DND-41 (cell line): ENCODE measurements around the gene TMEM208.

Experiments
- EZH2 ChIP-seq: IDR thresholded peaks from 3 replicates; pipeline ENCODE4 v1.6.1; 2012; ENCODE audit warnings: borderline replicate concordance, low read depth, mild to moderate bottlenecking, moderate library complexity, low read length, inconsistent platforms; ENCODE audit not compliant: severe bottlenecking
- TF ChIP-seq, protein P1 (sequence below): IDR thresholded peaks from 2 replicates; pipeline ENCODE4 v1.5.1; 2012; ENCODE audit warnings: borderline replicate concordance, low read length, moderate library complexity, mild to moderate bottlenecking; ENCODE audit not compliant: poor library complexity, severe bottlenecking; ENCODE audit errors: extremely low read depth

DNA sequence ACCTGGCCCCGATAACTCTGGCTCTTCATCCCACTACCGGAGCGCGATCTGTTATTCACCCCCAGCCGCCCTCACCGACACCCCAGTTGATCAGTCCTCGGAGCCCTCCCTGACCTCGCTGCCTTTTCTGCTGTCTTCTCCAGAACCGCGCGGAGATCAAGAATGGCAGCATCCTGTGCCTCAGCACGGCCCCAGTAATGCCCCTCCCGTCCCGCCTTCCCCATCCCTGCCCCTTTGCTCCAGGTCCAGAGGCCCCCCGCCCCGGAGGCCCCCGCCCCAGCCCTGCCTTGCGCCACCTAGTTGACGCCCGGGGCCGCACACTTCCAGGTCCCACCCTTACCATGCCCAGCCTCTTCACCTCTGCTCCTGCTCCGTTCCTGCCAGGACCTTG is 27.1 kb upstream of the TMEM208 start:
- TF ChIP-seq, protein P1, sequence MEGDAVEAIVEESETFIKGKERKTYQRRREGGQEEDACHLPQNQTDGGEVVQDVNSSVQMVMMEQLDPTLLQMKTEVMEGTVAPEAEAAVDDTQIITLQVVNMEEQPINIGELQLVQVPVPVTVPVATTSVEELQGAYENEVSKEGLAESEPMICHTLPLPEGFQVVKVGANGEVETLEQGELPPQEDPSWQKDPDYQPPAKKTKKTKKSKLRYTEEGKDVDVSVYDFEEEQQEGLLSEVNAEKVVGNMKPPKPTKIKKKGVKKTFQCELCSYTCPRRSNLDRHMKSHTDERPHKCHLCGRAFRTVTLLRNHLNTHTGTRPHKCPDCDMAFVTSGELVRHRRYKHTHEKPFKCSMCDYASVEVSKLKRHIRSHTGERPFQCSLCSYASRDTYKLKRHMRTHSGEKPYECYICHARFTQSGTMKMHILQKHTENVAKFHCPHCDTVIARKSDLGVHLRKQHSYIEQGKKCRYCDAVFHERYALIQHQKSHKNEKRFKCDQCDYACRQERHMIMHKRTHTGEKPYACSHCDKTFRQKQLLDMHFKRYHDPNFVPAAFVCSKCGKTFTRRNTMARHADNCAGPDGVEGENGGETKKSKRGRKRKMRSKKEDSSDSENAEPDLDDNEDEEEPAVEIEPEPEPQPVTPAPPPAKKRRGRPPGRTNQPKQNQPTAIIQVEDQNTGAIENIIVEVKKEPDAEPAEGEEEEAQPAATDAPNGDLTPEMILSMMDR = no peak
- TF ChIP-seq EZH2 = no peak
